Colonic mucosa (tissue), 4 donors: Measurements from ENCODE around the gene STT3A. TPM values are rescaled to one million over a fixed set of nuclear protein-coding genes. Genes with fewer than 3 reads are reported as not detected.

Experiments used
- DNase-seq: peaks from one replicate; pipeline ENCODE4 v3.0.0-alpha.2; 2020
- H3K27ac ChIP-seq: fragments of 200-600 bp; one replicate; pipeline ENCODE4 v1.8.0; 2021
- H3K27me3 ChIP-seq: fragments of 200-600 bp; one replicate; pipeline ENCODE4 v1.8.0; 2021
- H3K36me3 ChIP-seq: fragments of 200-600 bp; one replicate; pipeline ENCODE4 v1.8.0; 2021
- H3K4me1 ChIP-seq: fragments of 200-600 bp; one replicate; pipeline ENCODE4 v1.8.0; 2021; ENCODE audit warnings: mild to moderate bottlenecking
- H3K4me3 ChIP-seq: fragments of 200-600 bp; one replicate; pipeline ENCODE4 v1.8.0; 2021
- H3K9ac ChIP-seq, 2 donors: one replicate each; pipeline ENCODE4 v1.7.0; 2013; ENCODE audit warnings: control low read depth in 2 of 2, low read depth in 2 of 2, low read length in 2 of 2
- H3K9me3 ChIP-seq: fragments of 200-600 bp; one replicate; pipeline ENCODE4 v1.8.0; 2021
- CTCF ChIP-seq: fragments of 200-600 bp; IDR thresholded peaks from one replicate; pipeline ENCODE4 v1.8.0; 2022; ENCODE audit warnings: antibody characterized with exemption, mild to moderate bottlenecking
- intact Hi-C: fragments of 100-400 bp; cut with DNase I; formaldehyde crosslinking; loops from one replicate; pipeline ENCODE4 v1.14.1; 2022
- total RNA-seq, 2 donors: library from RNA; stranded (reverse); fragmentation: NEBNext Ultra II Directional in 1 of 2; extraction: Animal tissue kit (Norgen Biotek cat#: 25700) in 1 of 2; gene quantifications; one replicate each; pipeline ENCODE4 v1.2.1, GENCODE V29; 2021
- donor health status: healthy.
- donor health status: DM: no; HTN: no; CAD: no.
- donor health status: DM: no; HTN: no; CAD: no.

Gene STT3A
- total RNA-seq, 2 donors from 2014 or later = 130 to 183 TPM

GRCh38 chr11:125587480-125587879, 5.2 kb upstream of the STT3A start:
- intact Hi-C loops = no loop called here
- Histone ChIP-seq H3K36me3 (no peaks in the 10 kb centered on the region), H3K4me3 (no peak overlapping the region), H3K9ac (no peak overlapping the region), H3K27me3 (no peaks in the 10 kb centered on the region), H3K4me1 (no peaks in the 10 kb centered on the region), H3K9me3 (no peaks in the 10 kb centered on the region), H3K27ac (no peak overlapping the region)
- TF ChIP-seq CTCF = no peak
- no peak for DNase-seq

GRCh38 chr11:125588505-125588904, 4.1 kb upstream of the STT3A start:
- no peaks in the 10 kb centered on the region for H3K4me1 ChIP-seq
- no peak overlapping the region for H3K9ac ChIP-seq
- no peaks in the 10 kb centered on the region for H3K27me3 ChIP-seq
- TF ChIP-seq CTCF = no peak
- H3K27ac ChIP-seq = no peak overlapping the region
- no peak overlapping the region for H3K4me3 ChIP-seq
- intact Hi-C loops = no loop called here
- no peak for DNase-seq
- H3K9me3 ChIP-seq = no peaks in the 10 kb centered on the region
- no peaks in the 10 kb centered on the region for H3K36me3 ChIP-seq

GRCh38 chr11:125591649-125592304, 875 bp upstream of the STT3A start:
- H3K27me3 ChIP-seq = no peaks in the 10 kb centered on the region
- TF ChIP-seq CTCF = no peak
- DNase-seq = peak; percentile 47
- peak overlapping the region; percentile 78 for H3K4me3 ChIP-seq
- H3K9ac ChIP-seq = peak overlapping the region; percentile 83 to 90
- no peaks in the 10 kb centered on the region for H3K36me3 ChIP-seq
- peak overlapping the region; percentile 95 for H3K27ac ChIP-seq
- H3K4me1 ChIP-seq = no peaks in the 10 kb centered on the region
- H3K9me3 ChIP-seq = no peaks in the 10 kb centered on the region
- intact Hi-C loops = loop anchor here (10.0 kb wide), 1 partner anchor 637 kb away; the partner anchor contains the start of gene CCDC15

GRCh38 chr11:125593114-125593820, 615 bp downstream of the STT3A start:
- H3K27ac ChIP-seq = peak overlapping the region; percentile 59
- no peaks in the 10 kb centered on the region for H3K27me3 ChIP-seq
- intact Hi-C loops = loop anchor here (10.0 kb wide), 1 partner anchor 638 kb away; the partner anchor contains the start of gene CCDC15
- no peaks in the 10 kb centered on the region for H3K9me3 ChIP-seq
- peak overlapping the region; percentile 78 for H3K4me3 ChIP-seq
- peak overlapping the region; percentile 76 to 90 for H3K9ac ChIP-seq
- no peaks in the 10 kb centered on the region for H3K36me3 ChIP-seq
- TF ChIP-seq CTCF = no peak
- peak; percentile 32 for DNase-seq
- no peaks in the 10 kb centered on the region for H3K4me1 ChIP-seq

- intact Hi-C loops = loop anchor here (10.0 kb wide), 1 partner anchor 640 kb away; the partner anchor contains the start of gene CCDC15
- H3K9me3 ChIP-seq = no peaks in the 10 kb centered on the region
- no peaks in the 10 kb centered on the region for H3K36me3 ChIP-seq
- H3K4me3 ChIP-seq = no peak overlapping the region
- no peak overlapping the region for H3K27ac ChIP-seq
- DNase-seq = no peak
- no peaks in the 10 kb centered on the region for H3K4me1 ChIP-seq
- no peak overlapping the region for H3K9ac ChIP-seq
- no peak for TF ChIP-seq CTCF
- H3K27me3 ChIP-seq = no peaks in the 10 kb centered on the region
Measured at GRCh38 chr11:125594958-125595357, 2.3 kb downstream of the STT3A start.
